HAP-1 (cell line): ENCODE measurements around the gene VCX3A.
A peak's percentile ranks its signal among the peaks of the same experiment; 100 is the strongest.
"Not testable (repeated sequence)": the region's sequence is repeated elsewhere in the genome, so short reads cannot be mapped to it uniquely, and the experiment has no call there.

Source experiments
- DNase-seq, 2 experiments: peaks; one replicate each; pipeline ENCODE4 v3.0.0-alpha.2; 2016 to 2020; ENCODE audit warnings: low spot score in 2 of 2
- H3K27me3 ChIP-seq: fragments of 250-450 bp; sonication (Bioruptor Pico); 2 replicates; pipeline ENCODE4 v1.5.1; 2020; ENCODE audit warnings: low read depth, mild to moderate bottlenecking, moderate library complexity
- H3K36me3 ChIP-seq: fragments of 250-450 bp; sonication (Bioruptor Pico); replicated peaks from 2 replicates; pipeline ENCODE4 v1.5.1; 2020; ENCODE audit warnings: mild to moderate bottlenecking
- H3K4me1 ChIP-seq: fragments of 250-450 bp; sonication (Bioruptor Pico); 2 replicates; pipeline ENCODE4 v1.5.1; 2020; ENCODE audit warnings: mild to moderate bottlenecking
- H3K4me3 ChIP-seq: fragments of 250-450 bp; sonication (Bioruptor Pico); 2 replicates; pipeline ENCODE4 v1.5.1; 2020; ENCODE audit warnings: mild to moderate bottlenecking, moderate library complexity
- H3K9me3 ChIP-seq: fragments of 250-450 bp; sonication (Bioruptor Pico); 2 replicates; pipeline ENCODE4 v1.5.1; 2020; ENCODE audit warnings: mild to moderate bottlenecking, moderate library complexity
- in situ Hi-C: fragments of 300-500 bp; cut with MboI; formaldehyde crosslinking; loops from 3 replicates; pipeline ENCODE4 v1.14.3; 2020; ENCODE audit warnings: low sequenced_read_pairs, inconsistent platforms, mixed read lengths

Gene VCX3A

GRCh38 chrX:6535018-6535417 lies at the start of gene VCX3A:
Gene VCX3A, minus strand, starts transcription at chrX:6535118. Its CDS starts 621 bp downstream, at chrX:6534497.
- not testable (repeated sequence) for H3K4me3 ChIP-seq

GRCh38 chrX:6574762-6575161 lies 39.8 kb upstream of the VCX3A start:
- no peaks in the 10 kb centered on the region for H3K4me1 ChIP-seq
- in situ Hi-C loops: no loop called here

More at GRCh38 chrX:6535018-6535417, at the start of gene VCX3A:
- H3K36me3 ChIP-seq, H3K9me3 ChIP-seq, DNase-seq, in situ Hi-C loops, H3K27me3 ChIP-seq, H3K4me1 ChIP-seq: not testable (repeated sequence)

GRCh38 chrX:6568031-6568430 lies 33.1 kb upstream of the VCX3A start:
- no peak overlapping the region for H3K4me3 ChIP-seq
- no peaks in the 10 kb centered on the region for H3K4me1 ChIP-seq
- in situ Hi-C loops: no loop called here
- H3K9me3 ChIP-seq: no peaks in the 10 kb centered on the region
- H3K36me3 ChIP-seq: no peaks in the 10 kb centered on the region
- DNase-seq: no peak
- no peaks in the 10 kb centered on the region for H3K27me3 ChIP-seq

More at GRCh38 chrX:6574762-6575161, 39.8 kb upstream of the VCX3A start:
- Histone ChIP-seq H3K4me3 (no peak overlapping the region), H3K9me3 (no peaks in the 10 kb centered on the region), H3K36me3 (no peaks in the 10 kb centered on the region), H3K27me3 (no peaks in the 10 kb centered on the region)
- DNase-seq: peak in 1 of 2 experiments; percentile 21

- Histone ChIP-seq H3K4me1 (no peaks in the 10 kb centered on the region), H3K4me3 (no peak overlapping the region), H3K9me3 (no peaks in the 10 kb centered on the region), H3K36me3 (no peaks in the 10 kb centered on the region), H3K27me3 (no peaks in the 10 kb centered on the region)
- in situ Hi-C loops: no loop called here
- DNase-seq: no peak
Observed at GRCh38 chrX:6558979-6559378, 24.1 kb upstream of the VCX3A start.

GRCh38 chrX:6557690-6558089 lies 22.8 kb upstream of the VCX3A start:
- no peak for DNase-seq
- Histone ChIP-seq H3K36me3 (no peaks in the 10 kb centered on the region), H3K27me3 (no peaks in the 10 kb centered on the region), H3K4me3 (no peak overlapping the region), H3K9me3 (no peaks in the 10 kb centered on the region), H3K4me1 (no peaks in the 10 kb centered on the region)
- in situ Hi-C loops: no loop called here

GRCh38 chrX:6550999-6551398 lies 16.1 kb upstream of the VCX3A start:
- in situ Hi-C loops: no loop called here
- H3K4me1 ChIP-seq: no peaks in the 10 kb centered on the region

GRCh38 chrX:6545712-6546111 lies 10.8 kb upstream of the VCX3A start:
- DNase-seq: no peak
- no peaks in the 10 kb centered on the region for H3K9me3 ChIP-seq
- no peaks in the 10 kb centered on the region for H3K27me3 ChIP-seq
- H3K4me3 ChIP-seq: no peak overlapping the region
- in situ Hi-C loops: no loop called here
- H3K4me1 ChIP-seq: no peaks in the 10 kb centered on the region
- no peaks in the 10 kb centered on the region for H3K36me3 ChIP-seq

More at GRCh38 chrX:6550999-6551398, 16.1 kb upstream of the VCX3A start:
- Histone ChIP-seq H3K4me3 (no peak overlapping the region), H3K36me3 (no peaks in the 10 kb centered on the region), H3K27me3 (no peaks in the 10 kb centered on the region), H3K9me3 (no peaks in the 10 kb centered on the region)
- DNase-seq: no peak

- in situ Hi-C loops: no loop called here
- Histone ChIP-seq H3K36me3 (no peaks in the 10 kb centered on the region), H3K9me3 (no peaks in the 10 kb centered on the region), H3K4me1 (no peaks in the 10 kb centered on the region), H3K27me3 (no peaks in the 10 kb centered on the region), H3K4me3 (no peak overlapping the region)
- DNase-seq: no peak
Observed at GRCh38 chrX:6526564-6527136, 8.3 kb downstream of the VCX3A start.

GRCh38 chrX:6517376-6517775 lies 17.5 kb downstream of the VCX3A start:
- H3K4me3 ChIP-seq: no peak overlapping the region
- in situ Hi-C loops: no loop called here
- H3K36me3 ChIP-seq: no peaks in the 10 kb centered on the region
- H3K9me3 ChIP-seq: no peaks in the 10 kb centered on the region
- DNase-seq: no peak
- no peaks in the 10 kb centered on the region for H3K4me1 ChIP-seq
- no peaks in the 10 kb centered on the region for H3K27me3 ChIP-seq

- H3K4me1 ChIP-seq: no peaks in the 10 kb centered on the region
- no peaks in the 10 kb centered on the region for H3K9me3 ChIP-seq
- no peak for DNase-seq
- no peak overlapping the region for H3K4me3 ChIP-seq
- no peaks in the 10 kb centered on the region for H3K27me3 ChIP-seq
- no peaks in the 10 kb centered on the region for H3K36me3 ChIP-seq
- in situ Hi-C loops: no loop called here
Observed at GRCh38 chrX:6506444-6506843, 28.5 kb downstream of the VCX3A start.

GRCh38 chrX:6505960-6506359 lies 29.0 kb downstream of the VCX3A start:
- in situ Hi-C loops: no loop called here
- Histone ChIP-seq H3K9me3 (no peaks in the 10 kb centered on the region), H3K4me1 (no peaks in the 10 kb centered on the region), H3K27me3 (no peaks in the 10 kb centered on the region), H3K4me3 (no peak overlapping the region), H3K36me3 (no peaks in the 10 kb centered on the region)
- DNase-seq: no peak

GRCh38 chrX:6500719-6501118 lies 34.2 kb downstream of the VCX3A start:
- Histone ChIP-seq H3K4me3 (no peak overlapping the region), H3K27me3 (no peaks in the 10 kb centered on the region), H3K4me1 (no peaks in the 10 kb centered on the region), H3K36me3 (no peaks in the 10 kb centered on the region), H3K9me3 (no peaks in the 10 kb centered on the region)
- in situ Hi-C loops: no loop called here
- DNase-seq: no peak

GRCh38 chrX:6498324-6498723 lies 36.6 kb downstream of the VCX3A start:
- Histone ChIP-seq H3K4me1 (no peaks in the 10 kb centered on the region), H3K36me3 (no peaks in the 10 kb centered on the region), H3K4me3 (no peak overlapping the region), H3K9me3 (no peaks in the 10 kb centered on the region), H3K27me3 (no peaks in the 10 kb centered on the region)
- DNase-seq: no peak
- in situ Hi-C loops: no loop called here
